SK-N-SH (cell line): Measurements from ENCODE around the gene TBC1D30. TPM values are rescaled to one million over a fixed set of nuclear protein-coding genes. Genes with fewer than 3 reads are reported as not detected.

Source experiments
- CTCF ChIA-PET: fragments of 300-600, 350-600 bp; formaldehyde crosslinking; extraction: SDS; loops from one replicate; lab custom pipeline; 2021; lab: Yijun Ruan, JAX
- POLR2A ChIA-PET: fragments of 350-600 bp; sonication (Branson Sonifier 250); formaldehyde crosslinking; extraction: SDS; loops from one replicate; lab custom pipeline; 2020; ENCODE audit warnings: antibody characterized with exemption, inconsistent platforms; lab: Yijun Ruan, JAX
- DNase-seq: peaks from one replicate; pipeline ENCODE4 v3.0.0; 2012
- H2AFZ ChIP-seq: fragments of 200-600 bp; sonication (generic); 2 replicates; pipeline ENCODE4 v1.8.1; 2016; ENCODE audit warnings: antibody characterized with exemption, mild to moderate bottlenecking, low read depth
- H3F3A ChIP-seq: fragments of 200-600 bp; sonication (generic); replicated peaks from 2 replicates; pipeline ENCODE3; 2016; ENCODE audit warnings: antibody characterized with exemption, mild to moderate bottlenecking; ENCODE audit not compliant: insufficient read depth
- H3K27ac ChIP-seq, 2 experiments: fragments of 200-500 bp in 1 of 2; fragments of 200-600 bp in 1 of 2; sonication (Bioruptor generic) in 1 of 2; sonication (generic), shearing (Covaris generic) in 1 of 2; 2 replicates each; pipeline versions ENCODE4 v1.5.1 to v1.6.1; 2014 to 2016; ENCODE audit warnings: low read depth in 2 of 2, inconsistent platforms in 1 of 2, low read length in 1 of 2, mild to moderate bottlenecking in 1 of 2, mixed read lengths in 1 of 2
- H3K27me3 ChIP-seq: fragments of 200-600 bp; sonication (generic), shearing (Covaris generic); 2 replicates; pipeline ENCODE4 v1.6.1; 2016; ENCODE audit warnings: mixed run types; ENCODE audit not compliant: insufficient read depth
- H3K36me3 ChIP-seq, 2 experiments: fragments of 200-500 bp in 1 of 2; fragments of 200-600 bp in 1 of 2; sonication (Bioruptor generic) in 1 of 2; sonication (generic) in 1 of 2; replicated peaks in 1 of 2; 2 replicates each; pipeline versions ENCODE3 to v1.5.1; 2014 to 2016; ENCODE audit warnings: low read length in 1 of 2, mild to moderate bottlenecking in 1 of 2; ENCODE audit not compliant: insufficient read depth in 2 of 2, control insufficient read depth in 1 of 2
- H3K4me1 ChIP-seq, 2 experiments: fragments of 200-500 bp in 1 of 2; fragments of 200-600 bp in 1 of 2; sonication (Bioruptor generic) in 1 of 2; sonication (generic), shearing (Covaris generic) in 1 of 2; 2 replicates each; pipeline versions ENCODE4 v1.5.1 to v1.6.1; 2014 to 2016; ENCODE audit warnings: low read depth in 1 of 2, low read length in 1 of 2, mixed run types in 1 of 2; ENCODE audit not compliant: insufficient read depth in 2 of 2, control insufficient read depth in 1 of 2
- H3K4me2 ChIP-seq: fragments of 200-600 bp; sonication (generic), shearing (Covaris generic); 2 replicates; pipeline ENCODE4 v1.6.1; 2017; ENCODE audit warnings: mixed run types
- H3K4me3 ChIP-seq, 2 experiments: fragments of 200-500 bp in 1 of 2; fragments of 200-600 bp in 1 of 2; sonication (Bioruptor generic) in 1 of 2; sonication (generic), shearing (Covaris generic) in 1 of 2; 2 replicates each; pipeline versions ENCODE4 v1.5.1 to v1.8.1; 2014 to 2016; ENCODE audit warnings: low read depth in 2 of 2, inconsistent platforms in 1 of 2, low read length in 1 of 2, mild to moderate bottlenecking in 1 of 2, mixed read lengths in 1 of 2, moderate library complexity in 1 of 2
- H3K79me2 ChIP-seq: fragments of 200-600 bp; sonication (generic); 2 replicates; pipeline ENCODE4 v1.8.1; 2017; ENCODE audit warnings: mild to moderate bottlenecking; ENCODE audit not compliant: insufficient read depth
- H3K9ac ChIP-seq: fragments of 200-600 bp; sonication (generic); 2 replicates; pipeline ENCODE4 v1.6.1; 2017; ENCODE audit warnings: mixed run types
- H3K9me2 ChIP-seq: fragments of 200-600 bp; sonication (generic); 2 replicates; pipeline ENCODE4 v1.6.1; 2017; ENCODE audit warnings: mixed run types
- H3K9me3 ChIP-seq: fragments of 200-600 bp; sonication (generic); 2 replicates; pipeline ENCODE4 v1.6.1; 2017; ENCODE audit warnings: mixed run types, mild to moderate bottlenecking, moderate library complexity
- H4K20me1 ChIP-seq: fragments of 200-600 bp; sonication (generic); 2 replicates; pipeline ENCODE4 v1.6.1; 2017; ENCODE audit warnings: mild to moderate bottlenecking, mixed run types; ENCODE audit not compliant: insufficient read depth
- EZH2phosphoT487 ChIP-seq: fragments of 200-600 bp; sonication (generic); IDR thresholded peaks from 2 replicates; pipeline ENCODE4 v1.6.1; 2017; ENCODE audit warnings: low read depth, mixed run types, mild to moderate bottlenecking, antibody characterized with exemption, moderate library complexity, borderline replicate concordance
- FOSL2 ChIP-seq: IDR thresholded peaks from 2 replicates; pipeline ENCODE4 v1.4.0; 2012; ENCODE audit warnings: low read depth, mild to moderate bottlenecking, moderate library complexity, borderline replicate concordance
- FOXJ3 ChIP-seq: sonication (generic); formaldehyde crosslinking; IDR thresholded peaks from 2 replicates; pipeline ENCODE4 v1.5.1; 2020; ENCODE audit warnings: mild to moderate bottlenecking, missing genetic modification reagents
- FOXM1 ChIP-seq: IDR thresholded peaks from 2 replicates; pipeline ENCODE4 v1.4.0; 2012; ENCODE audit warnings: low read depth, mild to moderate bottlenecking
- GATA2 ChIP-seq: sonication (generic); formaldehyde crosslinking; IDR thresholded peaks from 2 replicates; pipeline ENCODE4 v1.5.0; 2020; ENCODE audit warnings: mild to moderate bottlenecking, missing genetic modification reagents
- MEF2A ChIP-seq: IDR thresholded peaks from 2 replicates; pipeline ENCODE4 v1.4.0; 2012; ENCODE audit warnings: low read depth, borderline replicate concordance
- RAD21 ChIP-seq: IDR thresholded peaks from 2 replicates; pipeline ENCODE4 v1.6.1; 2012; ENCODE audit warnings: mild to moderate bottlenecking, low read length
- RCOR1 ChIP-seq: fragments of 150-350 bp; IDR thresholded peaks from 2 replicates; pipeline ENCODE4 v1.6.1; 2017; ENCODE audit warnings: antibody characterized with exemption, low read length
- REST ChIP-seq: IDR thresholded peaks from 2 replicates; pipeline ENCODE4 v1.6.1; 2012; ENCODE audit warnings: mild to moderate bottlenecking, low read depth, low read length, moderate library complexity
- SIN3A ChIP-seq: IDR thresholded peaks from 2 replicates; pipeline ENCODE4 v1.6.1; 2012; ENCODE audit warnings: low read depth, mild to moderate bottlenecking, low read length, moderate library complexity, borderline replicate concordance
- SMC3 ChIP-seq: IDR thresholded peaks from 2 replicates; pipeline ENCODE4 v1.6.1; 2012; ENCODE audit warnings: low read depth, low read length, improper control_type of control experiment
- WGBS: methylation state at CpG from one replicate; pipeline ENCODE4 v1.1.6; 2017; ENCODE audit warnings: low lambda C conversion rate; 5-methylcytosine and 5-hydroxymethylcytosine counted together
- polyA plus RNA-seq, 3 experiments: library from polyadenylated mRNA; depleted of rRNA; stranded (reverse); fragments of >200 nt; gene quantifications; 2 replicates each; pipeline ENCODE4 v1.2.3, GENCODE V29; 2012

The TBC1D30 gene
- polyA plus RNA-seq, 1 of the 3 experiments (the other 2 are of a cell fraction): 0.23 TPM

DNA sequence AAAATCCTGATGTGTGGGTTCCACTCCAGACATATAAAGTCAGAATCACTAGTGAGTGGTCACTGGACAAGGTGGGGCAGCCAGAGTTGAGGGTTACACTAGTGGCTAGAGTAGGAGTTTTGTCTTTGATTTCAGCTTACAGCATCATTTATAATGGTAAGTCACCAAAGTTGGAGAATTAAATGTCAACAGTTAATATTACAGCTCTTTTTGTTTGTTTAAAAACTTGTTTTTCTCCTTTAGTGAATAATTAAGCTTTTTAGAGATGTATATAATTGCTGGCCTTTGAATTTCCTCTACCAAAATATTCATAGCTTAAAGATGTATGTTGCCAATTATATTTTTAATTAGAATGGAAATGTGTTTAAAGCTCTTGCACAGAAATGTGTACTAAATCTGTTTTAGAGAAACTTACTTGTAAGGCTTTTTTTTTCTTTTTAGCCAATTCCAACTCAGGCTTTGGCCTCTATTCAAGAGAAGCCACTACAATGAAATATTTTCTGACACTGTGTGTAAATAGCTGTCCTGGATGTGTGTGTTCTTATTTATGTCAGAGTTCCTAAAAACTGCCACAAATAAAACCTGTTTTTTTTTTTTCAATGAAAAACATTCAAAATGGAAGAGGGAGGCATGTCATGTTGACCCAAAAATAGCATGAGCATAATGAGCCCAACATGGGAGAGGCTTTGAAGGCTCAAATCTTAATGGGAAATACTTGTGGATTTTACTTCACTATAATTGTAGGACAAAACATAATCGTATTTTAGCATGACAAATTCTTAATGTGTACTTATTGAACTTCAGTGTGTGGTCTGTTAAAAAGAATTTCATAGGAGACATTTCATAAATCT, 92.2 kb downstream of the TBC1D30 start:
- no peak for DNase-seq
- H4K20me1 ChIP-seq: no peaks in the 10 kb centered on the region
- peaks cover 11% of the 10 kb centered on the region; the same call in 1 of the 2 replicates for H3K27me3 ChIP-seq
- no peaks in the 10 kb centered on the region for H3K79me2 ChIP-seq
- H3K4me3 ChIP-seq: no peak overlapping the region
- H3K9me3 ChIP-seq: no peaks in the 10 kb centered on the region
- H3K4me2 ChIP-seq: no peak overlapping the region
- H3K27ac ChIP-seq: no peak overlapping the region
- H3K9ac ChIP-seq: no peak overlapping the region
- TF ChIP-seq EZH2phosphoT487 (no peak), MEF2A (no peak), RAD21 (no peak)
- TF ChIP-seq, all 33 proteins: peak for 0
- 0% methylated on average over 1 of the region's 1 CpG for WGBS
- ChIA-PET POLR2A (interaction anchor here (0.6 kb wide), 1 partner anchor 78 kb away, joined by 4 read pairs; no protein-coding TSS in a partner anchor), CTCF (interaction anchor here (1.0 to 2.1 kb wide), 3 partner anchors 11 to 115 kb away, joined by 3 to 7 read pairs (median 3); no protein-coding TSS in a partner anchor)
- H3K9me2 ChIP-seq: no peaks in the 10 kb centered on the region
- no peak overlapping the region for H2AFZ ChIP-seq
- H3F3A ChIP-seq: no peaks in the 10 kb centered on the region
- no peaks in the 10 kb centered on the region for H3K36me3 ChIP-seq
- H3K4me1 ChIP-seq: peaks cover 0 to 5% of the 10 kb centered on the region in 2 experiments; a peak in 2 of 4 replicates

GRCh38 chr12:64918344-64918743, 93.9 kb downstream of the TBC1D30 start:
- WGBS: 43% methylated on average over 2 of the region's 2 CpGs
- Histone ChIP-seq H4K20me1 (no peaks in the 10 kb centered on the region), H3K4me3 (no peak overlapping the region), H3K27ac (no peak overlapping the region), H3K79me2 (no peaks in the 10 kb centered on the region), H3F3A (no peaks in the 10 kb centered on the region), H2AFZ (no peak overlapping the region), H3K27me3 (peaks cover 11% of the 10 kb centered on the region; the same call in 1 of the 2 replicates), H3K4me2 (no peak overlapping the region), H3K9ac (no peak overlapping the region), H3K36me3 (no peaks in the 10 kb centered on the region), H3K4me1 (no peaks in the 10 kb centered on the region), H3K9me2 (no peaks in the 10 kb centered on the region), H3K9me3 (no peaks in the 10 kb centered on the region)
- ChIA-PET CTCF (no interaction called here), POLR2A (no interaction called here)
- TF ChIP-seq FOSL2 (no peak), FOXJ3 (no peak), SMC3 (no peak), MEF2A (no peak), RCOR1 (no peak), SIN3A (no peak), FOXM1 (no peak), GATA2 (CRISPR knock-in tag) (no peak), EZH2phosphoT487 (no peak), REST (no peak)
- DNase-seq: no peak
